Activated naive CD4-positive, alpha-beta T cell treated with anti-CD3 and anti-CD28 coated beads, Interleukin-2, amount 50 U/mL, for 72 hours (primary cell): ENCODE results near the gene ST8SIA6. TPM values are rescaled to one million over a fixed set of nuclear protein-coding genes. Genes with fewer than 3 reads are reported as not detected.
A peak's percentile ranks its signal among the peaks of the same experiment; 100 is the strongest.
"Not testable (repeated sequence)": the region's sequence is repeated elsewhere in the genome, so short reads cannot be mapped to it uniquely, and the experiment has no call there.

ENCODE experiments used
- ATAC-seq, 2 donors: fragments of 150-1000 bp; cut with Tn5 transposase; 2 replicates each; pipeline ENCODE4 v1.10.0; 2021; ENCODE audit warnings: mild to moderate bottlenecking in 2 of 2, moderate library complexity in 2 of 2
- DNase-seq, 2 donors: peaks; one replicate each; pipeline ENCODE4 v3.0.0; 2021 to 2022; ENCODE audit warnings: low spot score in 2 of 2
- H3K27ac Mint-ChIP-seq, 2 donors: one replicate each; pipeline ENCODE4 v1.8.0; 2022; ENCODE audit warnings: mild to moderate bottlenecking in 2 of 2, mixed read lengths in 2 of 2
- H3K36me3 Mint-ChIP-seq, 2 donors: one replicate each; pipeline ENCODE4 v1.8.0; 2022; ENCODE audit warnings: mixed read lengths in 2 of 2
- H3K9me3 Mint-ChIP-seq, 2 donors: one replicate each; pipeline ENCODE4 v1.8.0; 2022; ENCODE audit warnings: mixed read lengths in 2 of 2
- total RNA-seq, 2 donors: library from RNA; stranded (reverse); gene quantifications; one replicate each; pipeline ENCODE4 v1.2.3, GENCODE V29; 2022

Gene ST8SIA6
- total RNA-seq, 2 donors from 2014 or later = 0.10 TPM; not detected in 1

- H3K36me3 Mint-ChIP-seq = no peaks in the 10 kb centered on the region
- peaks cover 0 to 7% of the 10 kb centered on the region in 2 donors for H3K9me3 Mint-ChIP-seq
- DNase-seq (no peak), ATAC-seq (no peak)
- H3K27ac Mint-ChIP-seq = no peak overlapping the region
Observed at GRCh38 chr10:17351506-17351905, 102.9 kb downstream of the ST8SIA6 start.

- no peak for DNase-seq
- ATAC-seq = no peak
Observed at GRCh38 chr10:17349717-17350116, 104.7 kb downstream of the ST8SIA6 start.

GRCh38 chr10:17348501-17349349, 105.7 kb downstream of the ST8SIA6 start:
- Mint-ChIP-seq H3K36me3 (no peaks in the 10 kb centered on the region), H3K9me3 (peaks cover 0 to 3% of the 10 kb centered on the region in 2 donors), H3K27ac (no peak overlapping the region)
- ATAC-seq (no peak), DNase-seq (no peak)

More at GRCh38 chr10:17349717-17350116, 104.7 kb downstream of the ST8SIA6 start:
- Mint-ChIP-seq H3K36me3 (no peaks in the 10 kb centered on the region), H3K27ac (no peak overlapping the region), H3K9me3 (peaks cover 0 to 7% of the 10 kb centered on the region in 2 donors)

- Mint-ChIP-seq H3K36me3 (no peaks in the 10 kb centered on the region), H3K9me3 (peaks cover 0 to 3% of the 10 kb centered on the region in 2 donors), H3K27ac (no peak overlapping the region)
- DNase-seq (no peak), ATAC-seq (no peak)
Observed at GRCh38 chr10:17348011-17348500, 106.3 kb downstream of the ST8SIA6 start.

GRCh38 chr10:17344206-17344605, 110.2 kb downstream of the ST8SIA6 start:
- Mint-ChIP-seq H3K27ac (no peak overlapping the region), H3K9me3 (peaks cover 14 to 26% of the 10 kb centered on the region in 2 donors), H3K36me3 (peaks cover 15 to 17% of the 10 kb centered on the region in 2 donors)
- ATAC-seq (no peak), DNase-seq (no peak)

- no peak for ATAC-seq
- Mint-ChIP-seq H3K9me3 (peaks cover 14 to 26% of the 10 kb centered on the region in 2 donors), H3K36me3 (peaks cover 15 to 17% of the 10 kb centered on the region in 2 donors), H3K27ac (no peak overlapping the region)
- DNase-seq = no peak
Observed at GRCh38 chr10:17343118-17343517, 111.3 kb downstream of the ST8SIA6 start.

- Mint-ChIP-seq H3K27ac (no peak overlapping the region), H3K36me3 (peaks cover 15 to 17% of the 10 kb centered on the region in 2 donors), H3K9me3 (peaks cover 14 to 26% of the 10 kb centered on the region in 2 donors)
- DNase-seq = no peak
- no peak for ATAC-seq
Observed at GRCh38 chr10:17340144-17340829, 114.1 kb downstream of the ST8SIA6 start.

- no peak for ATAC-seq
- Mint-ChIP-seq H3K9me3 (peaks cover 3 to 6% of the 10 kb centered on the region in 2 donors), H3K27ac (no peak overlapping the region), H3K36me3 (peaks cover 2 to 4% of the 10 kb centered on the region in 2 donors)
- DNase-seq = no peak
Observed at GRCh38 chr10:17335065-17335464, 119.3 kb downstream of the ST8SIA6 start.

GRCh38 chr10:17330501-17330900, 123.9 kb downstream of the ST8SIA6 start:
- no peak for DNase-seq
- H3K36me3 Mint-ChIP-seq = no peaks in the 10 kb centered on the region
- no peaks in the 10 kb centered on the region for H3K9me3 Mint-ChIP-seq
- no peak overlapping the region for H3K27ac Mint-ChIP-seq
- no peak for ATAC-seq

GRCh38 chr10:17326377-17326776, 128.0 kb downstream of the ST8SIA6 start:
- no peak for DNase-seq
- H3K36me3 Mint-ChIP-seq = no peaks in the 10 kb centered on the region
- ATAC-seq = no peak

GRCh38 chr10:17321957-17322356, 132.4 kb downstream of the ST8SIA6 start:
- DNase-seq, H3K9me3 Mint-ChIP-seq, ATAC-seq, H3K36me3 Mint-ChIP-seq, H3K27ac Mint-ChIP-seq: not testable (repeated sequence)

More at GRCh38 chr10:17326377-17326776, 128.0 kb downstream of the ST8SIA6 start:
- Mint-ChIP-seq H3K27ac (no peak overlapping the region), H3K9me3 (no peaks in the 10 kb centered on the region)

- no peak for DNase-seq
- no peak for ATAC-seq
- Mint-ChIP-seq H3K27ac (no peak overlapping the region), H3K9me3 (no peaks in the 10 kb centered on the region), H3K36me3 (no peaks in the 10 kb centered on the region)
Observed at GRCh38 chr10:17316488-17317170, 137.8 kb downstream of the ST8SIA6 start.

GRCh38 chr10:17309435-17309834, 145.0 kb downstream of the ST8SIA6 start:
- H3K27ac Mint-ChIP-seq = no peak overlapping the region
- DNase-seq (no peak), ATAC-seq (no peak)
- H3K9me3 Mint-ChIP-seq = no peaks in the 10 kb centered on the region
- peaks cover 0 to 8% of the 10 kb centered on the region in 2 donors for H3K36me3 Mint-ChIP-seq

- Mint-ChIP-seq H3K9me3 (no peaks in the 10 kb centered on the region), H3K36me3 (peaks cover 0 to 8% of the 10 kb centered on the region in 2 donors), H3K27ac (no peak overlapping the region)
- no peak for DNase-seq
- ATAC-seq = no peak
Observed at GRCh38 chr10:17307123-17307522, 147.3 kb downstream of the ST8SIA6 start.

- peaks cover 0 to 5% of the 10 kb centered on the region in 2 donors for H3K9me3 Mint-ChIP-seq
- no peak overlapping the region for H3K27ac Mint-ChIP-seq
- no peak for DNase-seq
- H3K36me3 Mint-ChIP-seq = no peaks in the 10 kb centered on the region
- ATAC-seq = no peak
Observed at GRCh38 chr10:17292375-17292774, 162.0 kb downstream of the ST8SIA6 start.

GRCh38 chr10:17290226-17290625, 164.2 kb downstream of the ST8SIA6 start:
- Mint-ChIP-seq H3K9me3 (peaks cover 0 to 5% of the 10 kb centered on the region in 2 donors), H3K27ac (peak overlapping the region; percentile 16 to 54), H3K36me3 (no peaks in the 10 kb centered on the region)
- DNase-seq = peak in 1 of 2 donors; percentile 33
- peak; percentile 94 to 96 for ATAC-seq

GRCh38 chr10:17289763-17290162, 164.6 kb downstream of the ST8SIA6 start:
- Mint-ChIP-seq H3K9me3 (peaks cover 0 to 5% of the 10 kb centered on the region in 2 donors), H3K27ac (peak overlapping the region in 1 of 2 donors; percentile 54), H3K36me3 (no peaks in the 10 kb centered on the region)
- no peak for DNase-seq
- no peak for ATAC-seq
